ENCODE data around the gene ATXN8OS. TPM values are rescaled to one million over a fixed set of nuclear protein-coding genes. Genes with fewer than 3 reads are reported as not detected.

The ATXN8OS gene
- not detected for total RNA-seq

DNA sequence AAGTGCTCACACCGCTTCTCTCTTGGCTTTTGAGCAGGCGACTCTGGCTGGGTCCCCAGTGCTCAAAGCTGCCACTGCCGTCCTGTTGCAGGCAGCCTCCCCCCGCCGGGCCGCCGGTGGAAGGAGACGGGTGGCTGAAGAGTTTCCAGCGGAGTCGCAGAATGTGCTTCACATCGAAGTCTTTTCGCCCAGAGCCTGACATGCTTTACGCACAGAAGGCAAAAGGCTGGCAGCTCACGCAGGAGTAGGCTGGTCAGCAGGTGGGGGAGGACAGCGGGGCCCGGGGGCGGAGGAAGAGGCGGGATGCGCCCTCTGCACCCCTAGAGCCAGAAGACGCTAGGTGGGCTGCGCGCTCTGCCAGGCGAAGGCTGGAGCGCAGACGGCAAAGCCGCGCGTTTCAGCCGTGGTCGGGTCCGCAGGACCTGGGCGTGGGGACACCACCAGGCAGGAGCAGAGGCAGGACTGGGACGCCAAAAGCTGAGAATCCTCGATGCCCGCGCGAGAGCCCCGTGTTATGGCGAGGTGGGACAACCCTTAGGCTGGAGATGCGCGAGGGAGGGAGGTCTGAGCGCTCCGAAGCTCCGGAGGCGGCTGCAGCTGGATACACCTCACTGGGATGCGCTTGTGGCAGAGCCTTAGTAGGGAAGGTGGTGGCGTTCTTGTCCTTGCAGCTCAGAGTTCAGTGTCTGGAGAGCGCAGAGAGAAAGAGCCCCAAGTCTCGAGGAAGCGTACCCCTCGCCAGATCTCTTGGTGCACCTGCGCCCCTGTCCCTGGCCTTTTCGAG lies at the start of gene ATXN8OS:
Gene ATXN8OS, plus strand, starts transcription at position 329 of the 784 bp plus-strand sequence.

GRCh38 chr13:70108356-70109105 lies 905 bp downstream of the ATXN8OS start, which contains the start of gene KLHL1:
Gene KLHL1, minus strand, starts transcription at chr13:70108452. Its CDS starts 753 bp downstream, at chr13:70107699.

Other genes starting within 250 kb of the ATXN8OS start
- gene KLHL1, start 626 bp downstream of the ATXN8OS start, total RNA-seq: 0.88 TPM

All from metanephros (tissue), 1 donor.